Uterus (tissue), 2 donors: ENCODE measurements around the gene DCTN4.

Experiments used
- POLR2A ChIP-seq, 2 donors: fragments of 450-650 bp; IDR thresholded peaks; one replicate each; pipeline ENCODE4 v1.6.1; 2016; ENCODE audit warnings: antibody characterized with exemption in 2 of 2, mild to moderate bottlenecking in 1 of 2, moderate library complexity in 1 of 2
- TF ChIP-seq, protein P1 (sequence below), 4 experiments: fragments of 200-600 bp in 2 of 4; fragments of 450-650 bp in 2 of 4; sonication (generic) in 2 of 4; IDR thresholded peaks; one replicate each; pipeline ENCODE4 v1.5.1; 2016 to 2019; ENCODE audit warnings: antibody characterized with exemption in 4 of 4, mild to moderate bottlenecking in 2 of 4, moderate library complexity in 1 of 4

DNA sequence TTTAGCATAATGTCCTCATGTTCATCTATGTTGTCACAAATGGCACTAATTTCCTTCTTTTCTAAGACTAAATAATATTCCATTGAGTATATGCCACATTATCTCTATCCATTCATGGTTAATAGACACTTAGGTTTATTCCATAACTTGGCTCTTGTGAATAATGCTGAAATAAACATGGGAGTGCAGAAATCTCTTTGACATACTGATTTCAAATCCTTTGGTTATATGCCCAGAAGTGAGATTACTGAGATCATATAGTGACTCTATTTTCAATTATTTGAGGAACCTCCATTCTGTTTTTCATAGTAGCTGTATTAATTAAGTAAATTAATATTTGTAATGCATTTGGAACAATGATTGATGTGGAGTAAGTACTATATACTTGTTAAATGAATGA lies 32.7 kb upstream of the DCTN4 start:
- TF ChIP-seq, protein P1, sequence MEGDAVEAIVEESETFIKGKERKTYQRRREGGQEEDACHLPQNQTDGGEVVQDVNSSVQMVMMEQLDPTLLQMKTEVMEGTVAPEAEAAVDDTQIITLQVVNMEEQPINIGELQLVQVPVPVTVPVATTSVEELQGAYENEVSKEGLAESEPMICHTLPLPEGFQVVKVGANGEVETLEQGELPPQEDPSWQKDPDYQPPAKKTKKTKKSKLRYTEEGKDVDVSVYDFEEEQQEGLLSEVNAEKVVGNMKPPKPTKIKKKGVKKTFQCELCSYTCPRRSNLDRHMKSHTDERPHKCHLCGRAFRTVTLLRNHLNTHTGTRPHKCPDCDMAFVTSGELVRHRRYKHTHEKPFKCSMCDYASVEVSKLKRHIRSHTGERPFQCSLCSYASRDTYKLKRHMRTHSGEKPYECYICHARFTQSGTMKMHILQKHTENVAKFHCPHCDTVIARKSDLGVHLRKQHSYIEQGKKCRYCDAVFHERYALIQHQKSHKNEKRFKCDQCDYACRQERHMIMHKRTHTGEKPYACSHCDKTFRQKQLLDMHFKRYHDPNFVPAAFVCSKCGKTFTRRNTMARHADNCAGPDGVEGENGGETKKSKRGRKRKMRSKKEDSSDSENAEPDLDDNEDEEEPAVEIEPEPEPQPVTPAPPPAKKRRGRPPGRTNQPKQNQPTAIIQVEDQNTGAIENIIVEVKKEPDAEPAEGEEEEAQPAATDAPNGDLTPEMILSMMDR (IDR thresholded peaks at IDR 0.05): no peak
- no peak for TF ChIP-seq POLR2A (IDR thresholded peaks at IDR 0.05)
